ENCODE measurements around the gene LTF.

- TF ChIP-seq CTCF (IDR thresholded peaks at IDR 0.05) = peak in 1 of 7 experiments; percentile 26
- peak in 2 of 3 donors; percentile 35 to 50 for TF ChIP-seq POLR2A (IDR thresholded peaks at IDR 0.05)
Observed at GRCh38 chr3:46491089-46492070, 26.7 kb upstream of the LTF start.
